GM21576 (cell line): ENCODE measurements around the gene C20orf144.

ENCODE experiments used
- ATAC-seq: cut with Tn5 transposase; IDR thresholded peaks from one replicate; pipeline ENCODE4 v1.9.1; 2021; ENCODE audit warnings: mild to moderate bottlenecking, moderate library complexity; ENCODE audit not compliant: unreplicated experiment

The C20orf144 gene

DNA sequence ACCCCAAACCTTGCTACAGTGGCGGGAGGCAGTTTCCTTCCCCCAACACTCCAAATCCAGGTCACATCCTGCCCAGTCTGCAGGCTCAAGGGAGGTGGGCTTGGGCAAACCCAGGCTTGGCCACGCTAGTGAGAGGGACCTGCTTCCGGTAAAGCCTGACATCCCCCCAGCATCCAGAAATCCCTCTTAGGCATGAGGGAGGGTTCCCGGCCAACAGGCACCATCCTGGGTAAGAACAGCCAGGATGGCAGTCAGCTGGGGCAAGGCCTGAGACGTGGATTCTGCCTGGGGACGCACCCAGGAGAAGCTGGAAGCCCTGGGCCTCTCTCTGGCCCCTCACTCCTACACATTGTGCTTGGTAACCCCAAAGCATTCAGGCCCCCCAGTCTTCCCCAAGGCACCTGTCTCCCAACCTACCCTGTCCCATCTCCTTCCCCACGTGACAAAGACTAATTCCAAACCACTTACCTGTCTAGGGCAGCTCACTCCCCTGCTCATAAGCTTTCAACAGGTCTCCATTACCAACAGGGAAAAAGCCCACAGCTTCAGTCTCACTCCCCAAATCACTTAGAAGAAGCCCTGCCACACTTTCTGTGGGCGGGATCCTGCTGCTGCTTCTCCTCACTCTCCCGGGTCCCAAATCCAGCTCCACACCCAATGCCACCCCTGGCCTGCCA is 2.1 kb downstream of the C20orf144 start:
- ATAC-seq, result no peak

GRCh38 chr20:33664762-33665144 is 2.6 kb downstream of the C20orf144 start:
- ATAC-seq, result no peak

DNA sequence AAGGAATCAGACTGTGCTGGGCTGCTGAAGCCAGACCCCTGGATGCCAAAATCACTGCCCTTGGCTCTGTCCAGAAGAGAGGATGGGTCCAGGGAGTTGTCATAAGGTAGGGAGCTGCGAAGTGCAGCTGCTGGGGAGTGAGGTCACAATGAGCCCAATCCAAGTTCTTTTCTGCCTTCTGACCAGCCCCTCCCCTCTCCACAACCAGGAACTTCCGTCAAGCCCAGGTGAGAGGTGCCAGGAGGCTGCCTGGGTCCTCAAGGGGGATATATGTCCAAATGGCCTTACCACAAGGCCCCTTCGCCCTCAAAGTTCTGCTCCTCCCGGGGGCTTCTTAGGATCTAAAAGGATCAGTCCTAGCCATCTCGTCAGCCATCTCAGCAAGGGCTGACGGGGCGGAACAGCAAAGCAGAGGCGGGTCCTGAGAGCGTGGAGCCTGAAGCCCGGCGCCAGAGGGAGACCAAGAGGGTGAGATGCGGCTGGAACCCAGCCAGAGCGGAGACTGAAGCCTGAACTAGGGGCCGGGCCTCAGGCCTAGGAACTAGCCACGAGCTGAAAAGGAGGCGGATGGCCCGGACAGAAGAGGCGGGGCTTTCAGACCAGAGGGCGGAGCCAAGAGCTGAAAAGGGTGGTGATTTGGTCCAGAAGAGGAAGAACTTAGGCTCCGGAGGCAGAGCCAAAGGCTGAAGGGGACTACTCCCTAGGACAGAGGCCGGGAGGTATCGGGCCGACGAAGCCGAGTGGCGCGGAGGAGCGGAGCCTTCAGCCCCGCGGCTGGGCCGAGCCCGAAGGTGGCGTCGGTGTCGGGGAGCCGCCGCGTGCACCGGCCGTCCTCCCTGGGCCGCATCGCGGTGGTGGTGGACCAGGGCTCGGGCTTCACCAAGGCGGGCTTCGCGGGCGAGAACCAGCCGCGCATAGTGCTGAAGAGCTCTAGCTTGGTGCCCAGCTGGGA is 4.4 kb downstream of the C20orf144 start, which contains the start of gene ACTL10:
TSS of gene ACTL10 (plus strand) at position 651 of the 952 bp plus-strand sequence. CDS start 555 bp downstream, outside the sequence.
- ATAC-seq, result peak; percentile 59

DNA sequence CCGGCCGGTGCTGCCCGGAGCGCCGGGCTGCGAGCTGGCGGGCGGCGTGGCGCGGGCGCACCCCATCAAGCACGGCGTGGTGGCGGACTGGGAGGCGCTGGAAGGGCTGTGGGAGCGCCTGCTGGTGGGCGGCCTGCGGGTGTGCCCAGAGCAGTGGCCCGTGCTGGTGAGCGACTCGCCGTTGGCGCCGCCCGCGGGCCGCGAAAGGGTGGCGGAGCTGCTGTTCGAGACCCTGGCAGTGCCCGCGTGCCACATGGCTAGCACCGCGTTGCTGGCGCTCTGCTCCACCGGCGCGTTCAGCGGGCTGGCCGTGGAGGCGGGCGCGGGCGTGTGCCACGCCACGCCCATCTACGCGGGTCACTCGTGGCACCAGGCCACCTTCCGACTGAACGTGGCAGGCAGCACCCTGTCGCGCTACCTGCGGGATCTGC is 5.1 kb downstream of the C20orf144 start:
- peak; percentile 3 for ATAC-seq

GRCh38 chr20:33667676-33668465 is 5.7 kb downstream of the C20orf144 start:
- peak; percentile 34 for ATAC-seq

DNA sequence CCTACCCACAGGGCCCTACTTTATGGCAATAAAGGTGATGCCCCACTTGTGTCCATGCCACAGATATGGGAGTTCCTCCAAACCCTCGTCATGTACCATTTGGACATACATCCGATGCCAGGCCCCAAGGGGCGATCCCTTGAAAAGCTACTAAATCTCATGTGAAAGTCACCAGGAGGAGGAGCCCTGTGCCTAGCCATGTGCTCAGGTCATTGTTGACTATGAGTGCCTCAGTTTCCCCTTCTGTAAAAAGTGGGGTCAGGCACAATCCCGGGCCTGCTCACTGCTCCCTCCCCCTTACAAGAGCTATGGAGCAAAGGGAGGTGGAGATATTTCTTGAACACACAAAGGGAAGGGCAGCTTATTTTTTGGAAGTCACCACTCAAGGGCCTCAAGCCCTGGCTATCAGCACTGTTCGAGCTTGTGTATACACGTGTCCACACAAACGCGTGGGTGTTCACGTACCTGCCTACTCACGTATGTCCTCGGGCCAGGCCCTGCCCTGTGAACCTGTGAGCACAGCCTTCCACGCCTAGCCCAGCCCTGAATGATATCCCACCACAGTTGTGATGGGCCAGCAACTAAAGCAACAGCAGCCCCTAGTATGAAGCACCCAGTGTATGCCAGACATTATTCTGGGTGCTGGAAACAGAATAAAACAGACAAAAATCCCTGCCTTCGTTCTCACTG is 6.5 kb downstream of the C20orf144 start:
- ATAC-seq, result no peak

DNA sequence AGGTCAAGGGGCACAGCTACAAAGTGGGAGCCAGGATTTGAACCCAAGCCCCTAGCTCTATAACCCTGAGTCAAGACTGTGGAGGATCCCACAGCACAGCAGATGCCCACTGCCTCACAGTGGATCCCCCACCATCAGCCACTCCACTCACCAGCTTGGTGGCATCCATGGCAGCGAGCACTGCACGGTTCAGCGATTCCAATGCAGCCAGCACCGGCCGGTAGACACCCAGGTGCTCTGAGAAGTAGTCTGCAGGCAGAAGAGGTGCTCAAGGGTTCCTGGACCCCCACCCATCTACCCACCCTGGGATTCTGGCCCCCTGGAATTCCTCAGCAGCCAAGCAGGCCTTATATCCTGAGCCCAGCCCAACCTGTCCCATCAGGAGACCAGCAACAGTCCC is 7.1 kb downstream of the C20orf144 start:
- ATAC-seq, result no peak

DNA sequence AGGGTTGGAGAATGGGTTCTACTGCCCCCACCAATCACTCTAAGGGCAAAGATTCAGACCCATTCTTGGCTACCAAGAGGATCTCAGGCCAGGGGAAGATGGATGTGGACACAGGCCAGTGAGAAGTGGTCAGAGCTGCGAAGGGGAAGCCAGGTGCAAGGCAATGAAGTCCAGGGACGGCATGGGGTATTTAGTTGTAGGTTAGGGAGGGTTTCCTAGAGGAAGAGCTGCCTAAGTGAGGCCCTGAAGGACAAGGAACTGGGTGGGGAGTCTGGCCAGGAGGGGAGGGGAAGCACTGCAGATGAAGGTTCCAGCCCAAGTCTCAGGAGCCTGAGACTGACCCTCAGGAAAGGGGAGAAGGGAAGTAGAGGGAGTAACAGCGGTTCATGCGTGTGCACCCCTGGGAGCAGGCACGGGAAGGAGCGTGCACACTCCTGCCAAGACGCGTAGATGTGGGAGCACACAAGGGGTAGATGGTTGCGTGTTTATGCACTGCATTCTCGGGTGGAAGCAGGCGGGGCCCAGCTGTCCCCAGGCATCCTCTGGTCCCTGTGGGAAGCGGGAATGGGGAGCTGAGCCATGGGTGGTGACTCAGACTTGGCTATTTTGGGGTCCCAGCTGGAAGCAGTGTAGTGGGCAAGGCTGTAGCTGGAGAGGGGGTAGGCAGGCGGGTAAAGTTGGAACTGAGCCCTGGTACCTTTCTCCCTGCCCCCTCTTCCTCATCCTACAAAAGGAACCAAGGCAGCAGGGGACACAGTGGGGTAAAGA is 7.9 kb downstream of the C20orf144 start:
- ATAC-seq, result no peak

DNA sequence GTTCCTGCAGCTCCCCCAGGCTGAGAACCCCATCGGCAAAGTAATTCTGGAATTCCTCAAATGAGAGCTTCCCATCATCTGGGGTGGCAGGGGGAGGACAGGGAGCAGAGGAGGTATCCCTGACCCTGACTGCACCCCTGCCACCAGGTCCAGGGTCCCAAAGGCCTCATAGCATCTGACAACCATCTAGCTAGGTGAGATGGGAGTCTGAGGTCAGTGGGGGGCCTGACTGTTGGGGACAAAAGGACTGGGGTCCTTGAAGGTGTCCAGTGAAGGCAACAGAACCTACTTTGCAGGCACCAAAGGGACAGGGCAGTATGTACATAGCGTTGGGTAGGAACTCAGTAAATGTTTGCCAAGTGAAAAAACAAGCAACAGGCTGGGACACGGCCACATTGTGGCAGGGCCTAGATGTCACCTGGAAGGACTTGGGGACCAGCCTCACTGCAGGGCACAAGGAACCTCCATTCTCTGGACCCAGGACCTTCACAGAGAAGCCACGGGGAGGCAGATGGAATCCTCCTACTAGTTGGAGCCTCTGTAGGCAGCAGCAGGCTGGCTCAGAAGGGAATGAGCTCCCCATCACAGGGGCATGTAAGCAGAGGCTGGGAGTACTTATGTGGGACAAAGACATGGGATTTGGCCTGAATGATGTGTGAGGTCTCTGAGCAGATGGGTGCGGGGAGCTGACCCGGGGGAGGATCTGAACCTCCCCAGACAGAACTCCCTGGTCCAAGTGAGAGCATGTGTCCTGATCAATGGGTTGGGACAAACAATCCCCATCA is 8.8 kb downstream of the C20orf144 start:
- no peak for ATAC-seq

DNA sequence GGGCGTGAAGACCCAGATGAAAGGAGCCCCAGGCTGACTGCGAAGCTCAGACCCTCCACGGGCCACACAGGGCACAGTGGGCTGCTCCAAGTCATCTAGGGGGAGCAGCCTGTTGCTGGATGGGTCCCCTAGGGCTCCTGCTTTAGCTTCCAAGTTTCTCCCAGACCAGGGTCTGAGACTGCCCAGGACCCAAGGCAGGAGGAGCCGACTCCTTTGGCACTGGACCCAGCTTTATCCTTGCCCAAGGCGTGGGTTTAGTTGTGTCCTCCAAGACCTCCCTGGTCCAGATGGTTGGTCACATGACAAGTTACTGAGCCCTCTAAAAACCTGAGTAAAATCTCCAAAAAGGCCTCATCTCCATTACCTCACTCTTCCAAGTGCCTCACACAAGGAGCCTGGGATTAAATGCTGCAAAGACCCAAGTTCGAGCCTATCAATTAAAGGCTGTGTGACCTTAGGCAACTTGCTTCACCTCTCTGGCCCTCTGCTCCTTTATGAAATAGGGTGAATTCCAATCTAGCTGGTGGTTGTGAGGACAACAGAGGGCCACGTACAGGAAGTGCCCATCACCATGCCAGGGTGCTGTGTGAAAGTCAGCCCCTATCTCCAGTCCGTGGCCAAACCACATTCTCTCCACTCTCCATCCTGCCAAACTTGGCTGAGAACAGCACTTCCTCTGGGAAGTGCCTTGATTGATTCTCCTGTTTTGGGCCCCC is 9.6 kb downstream of the C20orf144 start:
- no peak for ATAC-seq

- ATAC-seq, result no peak
Observed at GRCh38 chr20:33672426-33673113, 10.4 kb downstream of the C20orf144 start.

DNA sequence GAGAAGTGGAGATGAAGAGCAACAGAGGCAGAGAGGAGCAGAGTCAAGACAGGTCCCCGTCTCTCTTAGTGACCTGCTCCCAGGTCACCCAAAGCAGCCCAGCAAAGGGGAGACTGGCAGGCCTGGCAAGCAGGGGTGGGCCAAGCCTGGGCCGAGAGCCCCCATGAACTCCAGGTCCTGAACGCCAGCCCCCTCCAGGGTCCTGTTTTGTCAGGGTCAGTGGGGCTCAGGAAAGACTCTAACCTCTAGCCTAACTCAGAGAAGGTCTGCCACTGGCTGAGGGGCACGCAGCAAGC is 10.9 kb downstream of the C20orf144 start:
- ATAC-seq, result no peak

- ATAC-seq, result no peak
Observed at GRCh38 chr20:33673410-33674293, 11.5 kb downstream of the C20orf144 start.

DNA sequence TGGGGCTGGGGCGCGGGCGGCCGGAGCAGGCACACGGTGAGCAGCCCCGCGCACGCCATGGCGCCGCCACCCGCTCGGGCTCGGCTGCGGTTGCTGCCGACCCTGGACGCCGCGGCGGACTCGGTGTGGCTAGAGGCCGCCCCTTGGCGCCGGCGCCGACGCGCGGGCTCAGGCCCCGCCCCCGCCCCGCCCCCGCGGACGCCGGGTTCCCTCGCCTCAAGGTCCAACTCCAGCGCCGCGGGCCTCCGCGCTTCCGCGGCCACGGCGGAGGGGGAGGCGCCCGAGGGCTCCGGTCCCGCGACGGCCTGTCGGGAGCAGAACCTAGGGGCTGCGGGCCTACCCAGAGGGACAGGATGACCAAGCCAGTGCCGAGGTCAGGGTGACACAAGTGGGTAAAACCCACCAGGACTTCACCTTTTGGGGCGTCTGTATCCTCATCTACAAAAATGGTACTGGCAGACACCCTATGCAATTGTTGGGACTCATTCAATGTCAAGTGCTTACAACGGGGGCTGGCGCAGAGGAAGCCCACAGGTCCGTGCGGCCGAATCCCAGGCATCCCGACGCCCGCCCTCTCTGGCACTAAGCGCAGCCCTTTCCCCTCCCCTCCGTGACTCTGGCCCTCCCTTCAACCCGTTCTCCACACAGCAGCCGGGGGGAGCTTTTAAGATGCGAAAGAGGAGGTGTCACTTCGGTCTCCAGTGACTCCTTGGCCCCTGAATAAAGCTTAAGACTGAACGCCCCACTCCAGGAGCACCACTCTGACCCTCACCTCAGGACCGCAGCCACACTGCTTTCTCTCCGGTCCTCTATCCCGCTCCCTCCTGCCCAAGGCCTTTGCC is 12.4 kb downstream of the C20orf144 start, which contains the start of gene NECAB3:
TSS of gene NECAB3 (minus strand) at position 135 of the 842 bp plus-strand sequence. CDS start at position 59, 76 bp downstream.
- peak; percentile 66 for ATAC-seq

DNA sequence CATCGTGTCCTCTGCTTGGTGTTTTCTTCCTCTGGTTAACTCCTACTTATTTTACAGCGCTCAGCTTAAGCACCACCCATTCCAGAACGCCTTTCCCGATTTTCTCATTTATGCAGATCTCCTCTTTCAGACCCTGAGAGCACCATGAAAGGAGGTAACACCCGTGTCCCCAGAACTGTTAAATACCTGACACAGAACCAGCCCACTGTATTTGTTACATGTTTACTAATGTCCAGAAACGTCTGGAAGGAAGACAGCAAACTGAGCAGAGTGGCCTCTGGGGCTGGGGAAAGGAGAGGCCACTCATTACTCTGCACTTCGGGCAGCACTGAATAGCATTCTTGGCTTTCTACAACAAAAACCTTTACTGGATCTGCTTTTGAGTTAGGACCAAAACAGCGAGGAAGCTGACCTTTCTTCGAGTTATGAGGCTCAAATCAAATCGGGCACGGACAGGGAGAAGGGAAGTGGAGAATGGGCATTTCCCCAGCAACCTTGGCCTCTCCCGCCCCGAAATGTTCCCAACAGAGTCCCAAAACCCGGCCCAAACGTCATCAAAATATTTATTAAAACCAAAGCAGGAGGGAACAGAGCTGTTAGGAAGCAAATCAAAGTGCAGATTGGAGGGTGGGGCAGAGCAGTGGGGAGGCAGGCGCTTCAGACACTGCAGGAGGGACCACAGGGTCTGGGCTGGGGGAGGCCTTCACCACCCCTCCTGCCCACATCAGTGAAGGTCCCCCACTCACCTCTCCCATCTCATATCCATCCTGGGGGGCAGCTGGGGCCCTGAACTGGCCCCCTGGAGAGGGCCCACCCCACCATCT is 13.2 kb downstream of the C20orf144 start:
- ATAC-seq, result no peak
